NB4 (cell line): Measurements from ENCODE around the gene SYT11.

Experiments
- DNase-seq: peaks from one replicate; pipeline ENCODE4 v3.0.0; 2010; ENCODE audit warnings: low read depth
- H3K4me3 ChIP-seq: one replicate; pipeline ENCODE4 v1.5.1; 2011; ENCODE audit warnings: mild to moderate bottlenecking, low read depth, low read length, moderate library complexity
- CTCF ChIP-seq: IDR thresholded peaks from one replicate; pipeline ENCODE4 v1.5.1; 2012; ENCODE audit warnings: low read depth, low read length
- MYC ChIP-seq: IDR thresholded peaks from 2 replicates; pipeline ENCODE4 v1.6.1; 2011; ENCODE audit warnings: low read depth, low read length
- POLR2A ChIP-seq: IDR thresholded peaks from 2 replicates; pipeline ENCODE4 v1.6.1; 2011; ENCODE audit warnings: mild to moderate bottlenecking; ENCODE audit not compliant: insufficient read length; ENCODE audit errors: extremely low read depth
- TF ChIP-seq, protein P1 (sequence below): IDR thresholded peaks from 2 replicates; pipeline ENCODE4 v1.6.1; 2011; ENCODE audit warnings: low read depth, low read length

Gene SYT11

DNA sequence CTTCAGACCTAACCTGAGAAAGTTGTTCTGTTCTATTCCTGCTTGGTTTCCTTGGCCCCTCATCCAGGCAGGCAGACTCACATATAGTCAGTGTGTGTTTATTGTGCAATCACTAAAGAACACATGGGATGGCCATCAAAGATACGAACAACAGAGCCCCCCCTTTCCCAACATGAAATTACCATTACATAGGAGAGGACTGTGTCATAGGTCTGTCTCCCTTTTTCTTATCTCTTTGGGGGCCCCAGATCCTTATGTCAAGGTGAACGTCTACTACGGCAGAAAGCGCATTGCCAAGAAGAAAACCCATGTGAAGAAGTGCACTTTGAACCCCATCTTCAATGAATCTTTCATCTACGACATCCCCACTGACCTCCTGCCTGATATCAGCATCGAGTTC, 21.6 kb downstream of the SYT11 start:
- TF ChIP-seq POLR2A, result no peak
- no peak for TF ChIP-seq MYC
- TF ChIP-seq CTCF, result no peak
- TF ChIP-seq, protein P1, sequence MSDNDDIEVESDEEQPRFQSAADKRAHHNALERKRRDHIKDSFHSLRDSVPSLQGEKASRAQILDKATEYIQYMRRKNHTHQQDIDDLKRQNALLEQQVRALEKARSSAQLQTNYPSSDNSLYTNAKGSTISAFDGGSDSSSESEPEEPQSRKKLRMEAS, result no peak
- H3K4me3 ChIP-seq, result no peak overlapping the region
- DNase-seq, result no peak

GRCh38 chr1:155882235-155882634, 22.9 kb downstream of the SYT11 start:
- no peak overlapping the region for H3K4me3 ChIP-seq
- TF ChIP-seq, protein P1, result no peak
- TF ChIP-seq CTCF (no peak), MYC (no peak), POLR2A (no peak)
- DNase-seq, result no peak

DNA sequence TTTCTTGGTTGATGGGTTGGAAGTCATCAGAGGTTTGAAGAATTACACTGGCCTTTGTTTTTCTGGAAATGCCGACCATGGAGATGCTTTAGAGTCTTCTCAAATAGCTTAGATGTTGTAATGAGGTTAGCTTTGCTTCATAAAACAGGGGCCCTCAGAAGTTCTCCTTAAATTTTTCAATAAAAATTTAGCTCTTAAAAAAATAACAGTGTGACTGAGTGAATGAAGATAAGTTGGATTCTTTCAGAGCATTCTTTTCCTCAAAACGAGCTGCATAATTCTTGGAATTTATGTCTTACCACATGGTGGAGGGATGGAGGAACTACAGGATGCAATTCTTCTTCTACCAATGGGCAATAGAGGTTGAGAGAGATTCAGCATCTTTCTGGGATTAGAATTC, 23.4 kb downstream of the SYT11 start:
- TF ChIP-seq POLR2A, result no peak
- no peak for TF ChIP-seq CTCF
- no peak for TF ChIP-seq MYC
- TF ChIP-seq, protein P1, result no peak
- no peak overlapping the region for H3K4me3 ChIP-seq
- no peak for DNase-seq

DNA sequence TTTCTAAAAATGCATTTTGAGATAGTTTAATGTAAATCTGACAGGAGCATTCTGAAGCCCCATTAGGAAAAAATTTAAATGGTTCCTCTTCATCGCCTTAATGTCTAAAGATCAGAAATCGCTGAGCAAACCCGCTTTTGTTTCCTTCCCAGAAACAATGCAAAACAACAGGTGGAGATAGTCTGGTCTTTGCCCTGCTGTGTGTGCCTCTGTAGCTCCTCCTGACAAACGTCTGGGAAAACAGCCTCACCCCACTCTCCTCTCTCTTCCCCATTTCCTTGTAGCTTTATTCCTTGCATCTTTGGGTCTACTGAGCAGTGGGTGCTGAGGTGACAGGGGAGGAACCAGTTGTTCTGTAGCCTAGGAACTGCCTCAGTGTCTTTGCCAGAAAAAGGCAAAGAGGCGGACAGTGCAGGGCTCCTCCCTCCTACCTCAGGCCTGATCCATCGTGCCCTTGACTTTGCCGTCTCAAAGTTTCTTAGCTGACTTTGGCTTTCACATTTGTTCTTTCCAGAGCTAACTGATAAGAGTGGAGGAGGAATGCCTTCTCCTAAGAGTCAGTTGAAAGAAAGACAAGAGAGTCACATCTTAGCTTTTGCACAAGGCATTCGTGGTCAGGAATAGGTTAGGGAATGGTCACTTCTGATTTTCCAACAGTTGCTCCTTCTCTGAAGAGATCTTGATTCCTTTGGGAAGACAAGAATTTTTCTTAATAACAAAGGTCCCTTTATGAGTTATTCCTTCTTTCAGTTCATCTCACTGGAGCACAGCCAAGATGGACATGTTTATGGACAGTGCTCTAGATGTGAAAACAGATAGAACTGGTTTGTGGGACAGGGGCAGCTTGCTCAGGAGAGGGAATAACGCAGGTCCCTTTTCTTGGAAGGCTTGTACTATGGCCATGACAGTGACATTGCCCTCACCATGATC, 24.9 kb downstream of the SYT11 start:
- no peak overlapping the region for H3K4me3 ChIP-seq
- no peak for TF ChIP-seq MYC
- TF ChIP-seq, protein P1, result no peak
- no peak for TF ChIP-seq POLR2A
- no peak for TF ChIP-seq CTCF
- no peak for DNase-seq

DNA sequence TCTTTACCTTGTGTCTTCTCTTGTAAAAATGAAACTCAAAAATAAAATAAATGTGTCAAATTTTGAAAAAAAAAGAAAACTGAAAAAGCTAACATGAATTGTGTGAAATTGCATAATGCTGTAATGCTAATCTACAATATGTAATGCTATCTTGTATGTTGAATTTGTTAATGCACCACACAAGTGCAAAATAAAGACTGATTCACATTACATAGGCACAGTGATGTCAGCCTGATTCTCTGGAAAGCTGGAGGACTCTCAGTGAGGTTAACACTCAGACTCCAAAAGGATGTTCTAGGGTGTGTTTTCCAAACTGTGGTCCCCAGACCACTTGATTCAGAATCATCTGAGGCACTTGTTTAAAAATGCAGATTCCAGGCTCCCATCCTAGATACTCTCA, 25.6 kb downstream of the SYT11 start:
- TF ChIP-seq, protein P1, result no peak
- TF ChIP-seq POLR2A, result no peak
- TF ChIP-seq MYC, result no peak
- TF ChIP-seq CTCF, result no peak
- no peak overlapping the region for H3K4me3 ChIP-seq
- DNase-seq, result no peak
